ENCODE data around the gene KRTAP1-1.
"Not testable (repeated sequence)": the region's sequence is repeated elsewhere in the genome, so short reads cannot be mapped to it uniquely, and the experiment has no call there.

DNA sequence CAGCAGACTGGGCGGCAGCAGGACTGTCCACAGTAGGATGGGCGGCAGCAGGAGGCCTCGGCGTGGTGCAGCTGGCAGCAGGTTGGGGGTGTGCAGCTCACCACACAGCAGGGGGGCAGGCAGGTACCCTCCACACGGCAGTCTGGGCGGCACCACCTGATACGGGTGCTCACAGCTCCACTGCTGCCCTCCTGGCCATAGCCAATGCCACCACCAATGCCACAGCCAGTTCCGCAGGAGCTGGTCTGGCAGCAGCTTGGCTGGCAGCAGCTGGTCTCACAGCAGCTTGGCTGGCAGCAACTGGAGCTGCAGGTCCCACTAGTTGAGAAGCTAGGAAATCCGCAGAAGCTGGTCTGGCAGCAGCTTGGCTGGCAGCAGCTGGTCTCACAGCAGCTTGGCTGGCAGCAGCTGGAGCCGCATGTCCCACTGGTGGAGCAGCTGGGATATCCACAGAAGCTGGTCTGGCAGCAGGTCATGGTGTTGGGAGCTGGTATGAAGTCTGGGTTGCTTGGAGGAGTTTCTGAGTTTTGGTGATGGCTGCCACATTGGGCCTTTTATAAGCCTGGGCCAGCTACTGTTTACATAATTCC lies 6.8 kb downstream of the KRTAP1-1 start, which contains the start of gene KRTAP1-3:
- TF ChIP-seq ZNF219, PREB (CRISPR knock-in tag; IDR thresholded peaks at IDR 0.05; ENCODE audit: borderline replicate concordance): not testable (repeated sequence)
- TF ChIP-seq, protein P1, sequence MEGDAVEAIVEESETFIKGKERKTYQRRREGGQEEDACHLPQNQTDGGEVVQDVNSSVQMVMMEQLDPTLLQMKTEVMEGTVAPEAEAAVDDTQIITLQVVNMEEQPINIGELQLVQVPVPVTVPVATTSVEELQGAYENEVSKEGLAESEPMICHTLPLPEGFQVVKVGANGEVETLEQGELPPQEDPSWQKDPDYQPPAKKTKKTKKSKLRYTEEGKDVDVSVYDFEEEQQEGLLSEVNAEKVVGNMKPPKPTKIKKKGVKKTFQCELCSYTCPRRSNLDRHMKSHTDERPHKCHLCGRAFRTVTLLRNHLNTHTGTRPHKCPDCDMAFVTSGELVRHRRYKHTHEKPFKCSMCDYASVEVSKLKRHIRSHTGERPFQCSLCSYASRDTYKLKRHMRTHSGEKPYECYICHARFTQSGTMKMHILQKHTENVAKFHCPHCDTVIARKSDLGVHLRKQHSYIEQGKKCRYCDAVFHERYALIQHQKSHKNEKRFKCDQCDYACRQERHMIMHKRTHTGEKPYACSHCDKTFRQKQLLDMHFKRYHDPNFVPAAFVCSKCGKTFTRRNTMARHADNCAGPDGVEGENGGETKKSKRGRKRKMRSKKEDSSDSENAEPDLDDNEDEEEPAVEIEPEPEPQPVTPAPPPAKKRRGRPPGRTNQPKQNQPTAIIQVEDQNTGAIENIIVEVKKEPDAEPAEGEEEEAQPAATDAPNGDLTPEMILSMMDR (IDR thresholded peaks at IDR 0.05) = not testable (repeated sequence)
